BE2C (cell line): Measurements from ENCODE around the gene CAPSL.
"Not testable (repeated sequence)": the region's sequence is repeated elsewhere in the genome, so short reads cannot be mapped to it uniquely, and the experiment has no call there.

Source experiments
- DNase-seq: peaks from one replicate; pipeline ENCODE4 v3.0.0-alpha.2; 2020
- H3K27me3 ChIP-seq: fragments of 250-450 bp; sonication (Bioruptor Pico); 2 replicates; pipeline ENCODE4 v1.5.1; 2020; ENCODE audit warnings: mild to moderate bottlenecking
- H3K36me3 ChIP-seq: fragments of 250-450 bp; sonication (Bioruptor Pico); 2 replicates; pipeline ENCODE4 v1.5.1; 2020; ENCODE audit warnings: mild to moderate bottlenecking
- H3K4me1 ChIP-seq: fragments of 250-450 bp; sonication (Bioruptor Pico); 2 replicates; pipeline ENCODE4 v1.5.1; 2020
- H3K4me3 ChIP-seq: 2 replicates; pipeline ENCODE4 v1.5.1; 2011; ENCODE audit warnings: low read depth, low read length
- H3K9me3 ChIP-seq: fragments of 250-450 bp; sonication (Bioruptor Pico); 2 replicates; pipeline ENCODE4 v1.5.1; 2020
- CTCF ChIP-seq: IDR thresholded peaks from 2 replicates; pipeline ENCODE4 v1.5.1; 2012; ENCODE audit warnings: mild to moderate bottlenecking, low read depth, low read length

CAPSL gene

GRCh38 chr5:35856765-35857351 lies 81.6 kb downstream of the CAPSL start, which contains the start of gene IL7R:
TSS of gene IL7R (plus strand) at chr5:35856891. CDS start at chr5:35856978, 87 bp downstream.
- no peak within 1 kb of the TSS for H3K4me3 ChIP-seq
- H3K9me3 ChIP-seq, result no peaks in the 10 kb centered on the region
- DNase-seq, result no peak
- H3K36me3 ChIP-seq, result no peaks in the 10 kb centered on the region
- no peaks in the 10 kb centered on the region for H3K27me3 ChIP-seq
- no peaks in the 10 kb centered on the region for H3K4me1 ChIP-seq
- no peak for TF ChIP-seq CTCF

GRCh38 chr5:35856186-35856764 lies 82.1 kb downstream of the CAPSL start:
- H3K9me3 ChIP-seq, DNase-seq, H3K27me3 ChIP-seq, H3K4me1 ChIP-seq, H3K36me3 ChIP-seq, H3K4me3 ChIP-seq: not testable (repeated sequence)

GRCh38 chr5:35855187-35855586 lies 83.2 kb downstream of the CAPSL start:
- DNase-seq, result no peak
- H3K4me1 ChIP-seq, result no peaks in the 10 kb centered on the region
- no peaks in the 10 kb centered on the region for H3K9me3 ChIP-seq
- H3K27me3 ChIP-seq, result no peaks in the 10 kb centered on the region
- no peak overlapping the region for H3K4me3 ChIP-seq
- TF ChIP-seq CTCF, result no peak
- no peaks in the 10 kb centered on the region for H3K36me3 ChIP-seq
